NCI-H2029 treated with DMSO at 0.1 percent for 48 hours (cell line): ENCODE data around the gene ADAM19.

Experiments
- DNase-seq: peaks from one replicate; lab custom pipeline; 2025; lab: John Stamatoyannopoulos, UW

ADAM19 gene

DNA sequence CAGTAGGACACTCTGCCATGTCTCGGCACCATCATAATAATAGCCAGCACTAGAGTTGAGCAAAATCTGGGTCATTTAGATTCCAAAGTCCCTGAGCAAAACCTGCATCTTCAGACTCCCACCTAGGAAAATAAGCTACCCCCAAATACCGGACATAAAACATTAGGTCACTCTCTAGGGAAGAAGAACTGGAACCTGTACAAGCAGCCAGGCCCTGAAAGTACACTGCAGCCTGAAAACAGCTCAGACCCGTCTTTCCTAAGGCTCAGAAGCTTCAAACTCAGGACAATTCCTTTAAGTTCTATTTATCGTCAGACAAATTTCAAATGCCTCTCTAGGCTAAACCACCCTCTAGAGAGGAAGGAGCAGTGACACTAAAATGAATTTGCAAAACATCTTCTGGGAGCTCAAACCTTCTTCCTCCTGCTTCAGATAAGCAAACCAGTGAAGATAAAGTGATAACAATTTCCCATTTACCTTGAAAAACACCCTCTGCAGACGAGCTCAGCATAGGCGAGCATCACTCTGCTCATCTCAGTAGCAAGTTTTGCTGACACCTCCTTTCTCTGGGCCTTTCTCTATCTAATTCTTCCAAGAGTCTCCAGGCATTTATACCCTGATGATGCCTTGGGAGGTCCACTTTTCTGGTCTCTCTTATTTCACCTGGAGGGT, 34.0 kb downstream of the ADAM19 start:
- no peak for DNase-seq

DNA sequence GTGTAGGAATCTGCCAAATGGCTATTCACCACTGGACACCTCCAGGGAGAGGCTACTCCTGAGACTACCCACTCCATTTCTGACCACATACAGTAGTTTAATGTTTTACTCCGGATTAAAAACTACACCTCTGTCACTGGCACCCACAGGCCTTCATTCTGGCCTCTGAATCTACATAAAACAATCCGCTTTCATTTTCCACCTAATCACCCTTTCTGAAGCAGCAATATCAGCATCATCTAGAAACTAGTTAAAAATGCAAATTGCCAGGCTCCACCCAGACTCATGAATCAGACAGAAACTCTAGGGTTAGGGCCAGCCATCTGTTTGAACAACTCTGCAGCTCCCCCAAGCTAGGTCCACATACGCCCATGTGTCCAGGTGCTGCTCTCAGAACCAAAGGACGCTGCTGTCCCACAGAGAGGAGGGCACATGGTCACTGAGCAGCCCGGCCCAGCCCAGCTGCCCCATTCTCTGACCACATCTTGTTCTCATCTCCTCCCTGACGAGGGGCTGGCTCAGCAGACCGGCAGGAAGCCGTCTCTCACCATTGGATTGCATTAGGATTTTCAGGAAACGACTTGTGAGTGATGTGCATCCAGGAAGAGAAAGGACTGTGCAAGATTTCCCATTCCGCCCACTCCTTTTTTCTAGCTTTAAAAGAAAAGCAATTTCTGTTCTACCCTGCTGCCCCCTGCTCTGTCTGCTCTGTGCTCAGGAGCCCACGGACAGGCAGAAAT, 34.7 kb downstream of the ADAM19 start:
- DNase-seq = no peak

DNA sequence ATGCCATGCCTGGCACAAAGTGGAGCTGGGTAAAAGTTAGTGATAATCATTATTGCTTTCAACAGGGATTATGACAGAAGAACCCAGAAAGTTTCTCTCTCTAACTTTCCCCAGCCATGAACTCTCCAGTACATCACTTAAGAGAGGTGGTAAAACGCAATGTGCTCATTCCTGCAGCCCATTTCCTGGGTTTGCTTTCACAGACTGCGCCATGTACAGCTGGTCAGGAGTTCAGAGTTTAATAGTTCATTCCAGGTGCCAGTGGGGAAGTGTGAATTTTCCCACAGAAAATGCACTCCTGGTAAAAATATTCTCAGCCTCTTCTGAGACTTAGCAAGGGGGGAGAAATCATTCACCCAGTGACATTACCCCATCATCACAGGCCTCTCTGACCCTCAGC, 35.5 kb downstream of the ADAM19 start:
- no peak for DNase-seq

DNA sequence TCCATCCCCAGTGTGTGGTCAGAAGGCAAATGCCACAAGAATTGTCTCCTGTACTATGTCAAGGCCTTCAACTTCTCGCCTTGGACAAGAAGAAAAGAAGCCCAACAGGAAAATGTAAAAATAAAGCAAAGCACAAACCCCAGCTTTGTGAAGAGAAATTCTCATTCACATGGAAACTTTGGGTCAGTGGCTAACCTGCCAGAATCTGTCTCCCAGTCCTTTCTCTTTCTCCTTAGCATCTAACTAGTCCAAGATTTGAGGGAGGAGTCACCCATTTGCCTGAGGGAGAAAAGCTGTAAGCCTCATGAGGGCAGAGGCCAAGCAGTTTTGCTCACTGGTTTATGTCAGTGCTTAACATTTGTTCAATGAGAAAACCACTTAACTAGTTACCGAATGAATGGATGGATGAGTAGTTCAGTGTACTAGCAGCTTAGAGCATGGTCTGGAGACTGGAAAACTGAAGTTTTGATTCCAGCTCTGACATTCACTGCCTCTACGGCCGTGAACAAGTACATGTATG, 36.0 kb downstream of the ADAM19 start:
- DNase-seq = no peak

DNA sequence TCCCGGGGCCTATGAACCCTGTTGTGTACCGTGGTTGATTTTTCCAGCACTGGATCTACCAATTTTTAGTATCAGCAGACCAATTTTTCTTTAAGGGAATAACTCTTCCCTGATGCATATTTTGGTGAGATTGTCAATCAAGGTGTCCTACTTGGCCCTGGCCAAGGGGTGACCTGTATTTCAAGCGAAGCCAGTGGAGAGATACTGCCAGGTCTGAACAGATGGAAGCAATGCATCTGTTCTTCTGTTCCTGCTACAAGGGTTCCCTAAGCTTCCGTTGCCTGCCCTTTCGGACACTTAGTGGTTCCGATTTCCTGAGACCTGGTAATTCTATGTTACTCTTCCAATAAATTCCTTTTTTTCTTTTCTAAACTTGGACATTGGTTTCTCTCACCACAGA, 37.3 kb downstream of the ADAM19 start:
- DNase-seq = no peak

DNA sequence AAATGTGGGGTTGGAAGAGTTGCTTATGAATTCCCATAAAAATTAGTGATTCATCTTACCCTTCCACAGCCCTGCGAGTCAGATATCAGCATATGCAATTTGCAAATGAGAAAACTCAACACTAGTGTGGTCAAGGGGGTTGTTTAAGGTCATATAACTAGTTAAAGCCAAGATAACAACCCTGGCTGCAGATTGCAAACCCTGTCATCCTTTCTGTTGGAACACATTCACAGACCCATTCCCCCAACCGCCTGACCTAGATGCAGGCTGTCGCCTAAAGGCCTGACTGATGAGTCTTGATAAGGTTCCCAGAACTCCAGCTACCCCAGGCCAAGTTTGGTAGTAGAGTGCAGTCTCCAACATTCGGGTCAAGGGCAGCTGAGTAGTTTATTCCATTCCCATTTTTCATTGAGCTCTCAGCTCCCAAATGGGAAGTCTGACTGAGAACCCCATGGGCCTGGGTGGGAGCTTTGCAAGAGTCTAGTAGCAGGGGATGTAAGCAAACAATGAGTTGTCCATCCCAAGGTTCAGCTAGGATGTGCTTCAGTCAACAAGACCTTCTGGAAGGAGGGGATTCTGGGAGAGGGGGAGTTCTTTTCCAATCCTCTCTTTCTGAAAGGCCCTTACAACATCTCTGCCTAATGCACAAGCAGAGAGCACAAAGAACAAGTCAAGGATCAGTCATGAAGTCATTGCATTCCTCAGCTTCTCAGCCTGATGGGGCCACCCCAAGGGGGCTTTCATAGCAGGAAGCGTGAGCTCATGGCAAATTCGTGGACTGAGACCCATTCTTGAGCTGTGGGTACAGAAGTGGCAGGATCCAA, 40.3 kb downstream of the ADAM19 start:
- DNase-seq = no peak

DNA sequence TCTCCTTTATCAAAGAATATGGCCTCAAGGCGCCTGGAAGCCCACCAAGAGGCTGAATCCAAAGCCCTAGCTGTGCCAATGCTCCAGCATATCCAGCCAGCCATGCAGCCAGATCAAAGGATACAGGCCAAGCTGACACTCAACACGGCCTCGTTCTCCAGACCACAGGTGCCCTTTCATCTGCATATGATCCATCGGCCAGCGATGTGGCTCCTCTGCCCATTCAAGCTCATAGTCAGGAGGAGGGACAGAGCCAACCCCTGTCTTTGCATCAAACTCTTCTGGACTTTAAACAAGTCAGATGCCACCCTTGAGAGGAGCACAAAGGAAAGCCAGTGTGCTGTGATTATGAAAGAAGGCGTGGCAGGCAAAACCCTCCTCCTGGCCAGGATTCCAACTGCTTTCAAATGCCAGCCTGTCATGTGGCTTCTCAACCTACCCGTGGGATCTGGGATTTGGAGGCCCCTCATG, 42.5 kb downstream of the ADAM19 start:
- no peak for DNase-seq

DNA sequence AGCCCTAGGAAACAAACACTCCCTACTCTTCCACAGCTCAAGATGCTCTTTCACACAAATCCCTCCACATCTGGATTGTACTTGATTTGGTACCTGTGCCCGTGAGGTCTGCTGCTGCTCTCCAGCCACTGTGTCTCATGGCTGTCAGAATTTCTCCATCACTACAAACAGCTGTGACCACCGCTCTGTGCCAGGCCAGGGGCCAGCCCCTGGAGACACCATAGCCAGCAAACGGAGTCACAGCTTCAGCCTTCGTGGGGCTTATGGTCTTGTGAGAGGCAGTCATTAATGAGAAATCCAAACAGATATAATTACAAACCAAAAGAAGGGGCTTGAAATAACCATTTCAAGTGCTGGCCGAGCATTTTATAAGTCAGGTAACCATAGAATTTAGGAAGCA, 43.6 kb downstream of the ADAM19 start:
- no peak for DNase-seq

DNA sequence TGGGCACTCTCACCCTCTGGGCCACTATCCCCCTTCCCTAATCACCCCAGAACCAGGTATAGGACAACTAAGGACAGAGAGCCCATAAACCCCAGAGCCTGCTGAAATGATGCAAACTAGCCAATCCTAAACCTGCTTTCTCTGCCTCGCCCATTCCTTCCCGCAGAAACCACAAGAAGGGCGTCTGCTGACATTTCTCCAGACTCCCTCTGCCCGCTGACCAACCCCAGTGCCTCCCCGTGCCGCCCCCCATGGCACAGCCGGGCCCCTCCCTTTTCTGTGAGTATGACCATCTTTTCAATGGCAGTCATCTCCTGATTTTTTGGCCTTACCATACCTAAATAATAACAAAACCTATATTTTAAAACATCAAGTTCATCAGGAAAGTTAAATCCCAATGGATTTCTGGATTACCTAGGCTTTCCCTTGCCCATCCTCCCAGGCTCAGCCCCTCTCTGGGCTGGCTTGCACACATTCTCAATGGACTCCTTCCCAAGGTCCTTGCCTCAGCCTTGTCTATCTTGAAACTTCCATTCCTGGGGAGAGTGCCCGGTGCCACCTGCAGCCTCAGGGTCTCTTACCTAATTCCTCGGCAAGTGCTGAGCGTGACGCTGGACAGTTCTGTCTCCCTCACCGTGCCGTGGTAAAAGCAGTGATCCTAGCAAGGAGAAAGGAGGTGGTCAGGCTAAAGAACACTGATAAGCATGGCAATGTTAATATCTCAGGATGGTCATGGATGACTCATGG, 45.2 kb downstream of the ADAM19 start:
- DNase-seq = no peak

DNA sequence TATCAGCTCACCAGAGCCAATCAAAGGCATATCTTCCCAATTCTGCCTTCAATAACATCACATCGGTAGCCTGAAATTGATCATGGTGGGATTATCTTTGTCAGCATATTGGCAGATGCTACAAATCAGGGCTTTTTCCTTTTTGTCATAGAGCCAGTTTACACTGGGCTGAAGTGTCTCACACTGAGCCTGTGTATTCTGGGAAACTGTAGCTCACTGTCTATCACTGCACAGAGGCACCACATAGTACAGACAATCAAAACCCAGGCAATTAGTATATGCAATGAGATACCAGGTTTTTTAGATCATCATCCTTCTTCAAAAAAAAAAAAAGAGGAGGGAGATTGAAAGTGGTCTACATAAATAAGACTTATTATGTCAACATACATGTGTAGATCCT, 46.6 kb downstream of the ADAM19 start:
- DNase-seq = no peak

DNA sequence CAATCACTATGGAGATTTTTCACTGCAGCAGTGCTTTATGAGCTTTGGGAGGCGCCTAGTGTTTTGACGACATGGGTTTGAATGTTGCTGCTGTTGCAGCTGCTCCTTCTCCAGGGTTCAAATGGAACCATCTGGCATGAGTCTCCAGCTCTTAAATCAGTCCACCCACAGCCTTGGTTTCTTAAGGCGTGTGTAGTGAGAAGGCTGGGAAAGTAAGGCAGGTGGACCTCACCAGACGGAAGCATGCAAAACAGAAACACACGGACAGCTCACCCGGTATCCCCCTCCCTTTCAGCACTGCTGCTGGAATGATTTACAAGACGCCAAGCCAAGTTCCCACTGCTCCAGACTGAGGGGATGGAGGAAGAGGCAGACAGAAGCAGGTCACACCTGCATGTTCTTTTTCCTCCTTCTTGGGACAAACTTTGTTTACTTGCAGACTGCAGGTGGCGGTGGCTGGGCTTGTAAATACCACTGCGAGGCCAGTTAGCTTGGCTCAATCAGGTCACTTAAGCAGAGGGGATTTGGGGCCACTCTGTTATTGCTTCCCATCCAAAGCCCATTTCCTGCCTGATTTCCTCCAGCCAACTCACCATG, 47.4 kb downstream of the ADAM19 start:
- DNase-seq = no peak

DNA sequence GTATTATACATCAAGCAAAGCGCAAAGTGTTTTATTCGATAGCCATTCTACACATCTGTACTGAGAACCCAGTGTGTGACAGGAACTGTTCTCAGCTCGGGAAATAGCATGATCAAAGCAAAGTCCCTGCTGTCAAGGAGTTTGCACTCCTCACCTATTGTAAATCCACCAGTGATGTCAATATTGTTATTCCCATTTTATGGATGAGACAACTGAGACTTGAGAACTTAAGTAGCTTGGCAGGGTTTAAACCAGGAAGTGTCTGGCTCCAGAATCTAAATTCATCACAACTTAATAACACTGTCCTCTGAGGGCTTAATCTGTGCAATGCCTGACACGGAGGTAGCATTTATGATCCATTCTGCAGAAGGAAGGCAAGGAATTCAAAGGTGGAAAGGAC, 50.7 kb downstream of the ADAM19 start:
- DNase-seq = no peak

DNA sequence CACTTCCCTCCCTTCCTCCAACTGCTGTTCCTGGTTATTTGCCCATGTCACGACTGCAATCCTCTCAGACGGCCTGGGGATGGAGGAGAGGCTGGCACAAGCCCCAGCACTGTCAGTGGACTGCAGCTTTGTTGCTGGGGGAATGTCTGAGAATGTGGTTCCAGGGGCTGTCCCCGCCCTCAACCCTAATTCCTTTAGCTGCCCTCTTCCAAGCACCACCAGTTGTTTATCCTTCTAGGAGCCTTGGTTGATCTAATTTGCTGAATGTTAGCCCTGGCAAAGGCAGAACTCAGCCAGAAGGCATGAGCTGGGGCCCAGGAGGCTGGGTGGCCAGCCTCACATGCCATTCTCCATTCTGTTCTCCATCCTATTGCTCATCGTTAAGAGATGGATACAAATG, 51.6 kb downstream of the ADAM19 start:
- DNase-seq = no peak

DNA sequence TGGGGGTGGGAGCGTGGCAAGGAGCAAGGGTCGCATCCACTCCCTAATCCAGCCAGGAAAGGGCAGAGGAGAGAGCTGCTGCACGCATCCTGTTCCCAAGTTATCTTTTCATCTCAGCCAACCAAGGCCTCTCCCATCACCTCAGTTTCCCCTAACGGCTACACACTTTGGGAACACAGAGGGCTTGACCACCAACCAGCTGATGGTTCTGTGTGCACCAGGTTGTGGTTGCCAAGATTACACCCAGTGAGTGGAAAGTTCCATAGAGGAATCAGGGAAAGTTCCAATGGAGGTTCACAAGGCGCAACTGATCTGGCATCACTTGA, 53.9 kb downstream of the ADAM19 start:
- no peak for DNase-seq

DNA sequence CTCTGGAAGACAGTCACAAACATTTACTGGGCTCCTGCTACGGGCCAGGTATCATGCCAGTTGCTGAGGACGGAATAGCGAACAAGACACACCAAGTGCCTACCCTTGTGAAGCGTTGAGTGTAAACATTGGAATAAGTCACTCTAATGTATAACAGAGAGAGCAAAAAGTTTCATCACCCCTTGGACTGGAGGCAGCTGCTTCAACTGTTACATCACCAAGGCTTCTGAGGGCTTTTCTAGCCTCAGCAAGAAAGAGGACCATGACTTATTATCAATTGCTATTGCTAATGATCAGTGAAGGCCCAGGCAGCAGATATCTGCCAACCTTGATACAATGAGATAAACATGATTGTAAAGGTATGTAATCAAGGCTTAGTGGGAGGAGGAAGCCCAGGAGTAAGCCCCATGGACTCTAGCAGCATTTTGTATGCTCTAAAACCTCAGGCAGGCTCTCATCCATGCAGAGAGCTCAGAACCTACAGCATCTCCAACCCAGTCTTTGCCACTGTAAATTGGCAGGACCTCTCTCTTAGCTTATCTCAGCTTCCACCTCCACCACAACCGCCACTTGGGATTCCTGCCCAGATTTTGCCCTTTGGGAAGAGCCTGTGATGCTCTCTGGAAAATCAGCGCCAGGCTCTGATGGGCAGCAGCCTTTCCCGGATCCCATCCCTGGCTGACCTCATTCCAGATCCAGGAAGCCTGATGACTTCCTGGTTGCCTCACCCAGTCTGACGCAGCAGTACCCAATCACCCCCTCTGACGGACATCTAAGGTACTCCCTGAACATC, 54.5 kb downstream of the ADAM19 start:
- DNase-seq = no peak

DNA sequence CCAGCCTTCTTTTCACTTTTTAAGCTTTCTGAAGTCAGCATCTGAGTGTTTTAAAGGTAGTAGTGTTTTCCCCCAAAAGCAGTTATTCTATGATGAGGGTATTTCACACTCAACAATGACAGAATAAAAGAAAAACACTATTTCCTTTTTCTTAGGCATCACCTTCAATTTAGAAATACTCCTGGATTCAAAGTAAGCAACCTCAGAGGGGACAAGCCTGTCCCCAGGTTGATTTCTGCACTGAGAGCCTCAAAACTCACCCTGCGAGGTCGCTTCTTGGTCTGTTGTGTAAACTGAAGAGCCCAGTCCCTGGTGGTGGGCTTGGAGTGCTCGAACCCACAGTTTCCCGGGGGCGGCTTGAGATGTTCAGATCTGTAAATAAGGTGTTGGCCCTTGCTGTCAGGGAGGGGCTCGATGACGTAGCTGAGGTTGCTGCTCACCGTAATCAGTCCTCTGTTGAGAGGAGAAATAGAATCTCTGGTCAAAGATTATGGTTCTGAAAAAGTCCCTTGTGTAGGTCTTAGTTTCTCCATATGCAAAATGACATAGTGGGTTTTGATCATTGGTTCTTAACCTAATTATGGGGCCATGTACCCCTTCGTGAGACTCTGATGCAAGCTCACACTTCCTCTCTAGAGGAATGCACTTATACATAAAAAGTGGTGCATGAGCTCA, 55.9 kb downstream of the ADAM19 start:
- DNase-seq = no peak

DNA sequence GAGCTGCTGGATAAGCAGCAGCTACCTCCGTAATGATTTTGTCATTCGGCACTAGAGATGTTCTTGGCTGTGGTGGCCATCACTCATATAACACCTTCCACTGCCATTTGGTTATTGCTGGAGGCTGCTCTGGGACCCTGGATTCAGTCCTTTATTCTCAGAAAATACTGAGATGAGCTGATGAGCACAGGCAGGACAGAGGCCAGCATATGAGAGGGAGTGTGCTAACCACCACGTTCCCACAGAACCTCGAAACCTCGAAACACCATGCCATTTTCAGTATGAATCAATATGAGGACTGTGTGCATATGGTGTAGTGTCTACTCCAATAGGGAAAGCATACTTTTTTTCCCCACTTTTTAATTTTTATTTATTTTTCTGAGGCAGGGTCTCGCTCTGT, 56.6 kb downstream of the ADAM19 start:
- DNase-seq = no peak

DNA sequence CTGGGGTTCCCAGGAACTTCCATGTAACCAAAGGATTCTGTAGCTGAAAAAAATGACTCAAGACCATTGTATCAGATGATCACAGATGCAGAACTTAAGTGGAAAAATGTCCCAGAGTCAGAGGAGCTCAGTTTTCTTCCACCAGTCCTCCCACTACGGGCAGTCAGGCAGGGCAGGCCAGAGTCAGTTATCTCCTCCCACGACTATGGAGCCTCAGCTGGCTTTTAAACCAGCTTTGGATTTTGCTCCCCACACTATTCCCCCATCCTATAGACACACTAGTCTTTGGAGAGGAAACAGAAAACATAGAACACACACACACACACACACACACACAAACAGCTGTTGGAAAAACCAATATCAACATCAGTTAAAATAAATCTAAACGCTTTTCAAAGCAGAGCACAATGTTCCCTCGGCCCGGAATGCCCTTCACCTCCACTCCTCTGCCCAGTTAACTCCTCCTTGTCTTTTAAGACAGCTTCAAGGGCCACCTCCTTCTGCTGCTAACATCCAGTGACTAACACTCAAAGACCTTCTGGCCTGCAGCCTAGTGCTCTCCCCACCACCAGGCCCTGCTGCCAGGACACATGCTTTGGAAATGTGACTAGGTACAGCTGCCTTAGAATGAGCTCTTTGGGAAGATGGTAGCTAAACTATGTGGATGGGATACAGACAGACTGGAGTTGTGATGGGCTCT, 58.8 kb downstream of the ADAM19 start:
- DNase-seq = no peak

DNA sequence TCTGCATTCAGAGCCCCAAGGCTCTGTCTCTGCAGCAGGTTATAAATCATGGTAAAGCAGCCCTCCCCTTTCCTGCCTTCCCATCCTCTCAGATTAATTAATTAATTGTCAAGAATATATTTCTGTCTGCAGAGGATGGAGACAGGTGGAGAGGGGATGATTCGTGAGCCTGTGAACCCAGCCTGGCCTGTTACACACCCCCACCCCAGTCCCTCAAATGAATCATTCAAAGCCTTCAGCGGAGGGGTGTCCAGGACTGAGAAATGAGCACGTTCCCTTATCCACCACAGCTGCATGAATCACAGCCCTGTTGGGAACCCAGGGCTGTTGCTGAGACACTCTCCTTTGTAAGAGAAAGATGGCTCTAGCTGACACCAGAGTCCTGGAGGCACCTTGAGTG, 59.6 kb downstream of the ADAM19 start:
- no peak for DNase-seq

DNA sequence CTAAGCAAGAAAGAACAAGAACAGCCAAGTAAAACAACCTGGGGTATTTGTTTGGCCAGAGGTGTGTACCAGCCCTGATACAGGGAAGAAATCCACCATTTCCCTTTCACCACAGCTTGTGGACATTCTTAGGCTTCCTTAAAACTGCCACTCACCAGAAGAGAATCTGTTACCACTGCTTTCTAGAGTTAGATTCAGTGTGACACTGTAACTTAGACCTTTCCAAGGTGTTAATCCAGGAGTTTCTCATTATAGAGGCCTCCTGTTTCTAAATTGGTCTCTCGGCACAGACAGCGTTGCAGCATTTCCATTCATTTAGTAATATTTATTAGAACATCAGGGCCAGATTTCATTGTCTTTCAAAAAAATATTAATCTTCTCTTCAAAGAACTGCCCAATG, 60.6 kb downstream of the ADAM19 start:
- DNase-seq = no peak
